ENCODE data around the gene KTN1.

DNA sequence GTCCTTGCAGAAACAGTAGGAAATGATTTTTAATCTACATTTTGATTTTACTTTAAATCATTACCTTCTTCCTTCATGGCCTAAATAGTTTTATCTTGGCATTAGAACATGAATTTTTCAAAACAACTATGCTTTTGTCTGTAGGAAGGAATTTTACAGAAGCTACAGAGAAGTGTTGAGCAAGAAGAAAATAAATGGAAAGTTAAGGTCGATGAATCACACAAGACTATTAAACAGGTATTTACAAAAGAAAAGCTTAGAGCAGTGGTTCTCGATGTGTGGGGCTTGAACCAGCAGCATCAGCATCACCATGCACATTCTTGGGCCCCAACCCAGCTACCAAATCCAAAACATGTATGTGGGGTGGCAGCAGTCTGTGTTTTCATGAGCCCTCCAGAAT is 91.6 kb downstream of the KTN1 start:
- TF ChIP-seq CTCF (IDR thresholded peaks at IDR 0.05) (no peak), EP300 (IDR thresholded peaks at IDR 0.05) (no peak)

Measured in ovary (tissue), 3 donors.